Vagina (tissue), 2 donors: ENCODE data around the gene ZMIZ1. TPM values are rescaled to one million over a fixed set of nuclear protein-coding genes. Genes with fewer than 3 reads are reported as not detected.
A peak's percentile ranks its signal among the peaks of the same experiment; 100 is the strongest.

Experiments
- DNase-seq, 2 donors: peaks; one replicate each; pipeline ENCODE4 v3.0.0-alpha.2; 2017; ENCODE audit errors: extremely low spot score in 2 of 2
- H3K27ac ChIP-seq: fragments of 200-600 bp; sonication (generic); one replicate; pipeline ENCODE4 v1.5.1; 2019
- H3K27me3 ChIP-seq: fragments of 200-600 bp; sonication (generic); one replicate; pipeline ENCODE4 v1.5.1; 2019
- H3K36me3 ChIP-seq, 2 donors: fragments of 200-600 bp; sonication (generic); one replicate each; pipeline ENCODE4 v1.5.1; 2017 to 2019
- H3K4me1 ChIP-seq: fragments of 200-600 bp; sonication (generic); one replicate; pipeline ENCODE4 v1.5.1; 2019
- H3K4me3 ChIP-seq, 2 donors: fragments of 200-600 bp; sonication (generic); 1 replicate in 1 of 2; 2 replicates in 1 of 2; pipeline ENCODE4 v1.5.1; 2016 to 2019
- H3K9me3 ChIP-seq: fragments of 200-600 bp; sonication (generic); one replicate; pipeline ENCODE4 v1.5.1; 2019
- CTCF ChIP-seq, 3 experiments: fragments of 450-650 bp in 2 of 3; fragments of 200-600 bp in 1 of 3; sonication (generic) in 1 of 3; IDR thresholded peaks; one replicate each; pipeline ENCODE4 v1.5.1; 2017 to 2019; ENCODE audit warnings: antibody characterized with exemption in 3 of 3, mild to moderate bottlenecking in 2 of 3, moderate library complexity in 2 of 3
- POLR2A ChIP-seq, 2 donors: fragments of 450-650 bp; IDR thresholded peaks; one replicate each; pipeline ENCODE4 v1.6.1; 2017; ENCODE audit warnings: antibody characterized with exemption in 2 of 2, mild to moderate bottlenecking in 2 of 2, moderate library complexity in 2 of 2
- POLR2AphosphoS5 ChIP-seq, 2 donors: sonication (generic); formaldehyde crosslinking; IDR thresholded peaks; one replicate each; pipeline ENCODE4 v1.9.0; 2017; ENCODE audit warnings: antibody characterized with exemption in 2 of 2, mild to moderate bottlenecking in 2 of 2, low read depth in 1 of 2; ENCODE audit not compliant: insufficient read depth in 1 of 2
- intact Hi-C: fragments of 100-400 bp; cut with DNase I; formaldehyde crosslinking; loops from one replicate; pipeline ENCODE4 v1.15.1; 2023
- total RNA-seq: library from RNA; depleted of rRNA; stranded (reverse); fragments of >200 nt; gene quantifications from one replicate; pipeline ENCODE4 v1.2.3, GENCODE V29; 2016

Gene ZMIZ1
- total RNA-seq, 1 donor from 2014 or later, result 61.4 TPM

DNA sequence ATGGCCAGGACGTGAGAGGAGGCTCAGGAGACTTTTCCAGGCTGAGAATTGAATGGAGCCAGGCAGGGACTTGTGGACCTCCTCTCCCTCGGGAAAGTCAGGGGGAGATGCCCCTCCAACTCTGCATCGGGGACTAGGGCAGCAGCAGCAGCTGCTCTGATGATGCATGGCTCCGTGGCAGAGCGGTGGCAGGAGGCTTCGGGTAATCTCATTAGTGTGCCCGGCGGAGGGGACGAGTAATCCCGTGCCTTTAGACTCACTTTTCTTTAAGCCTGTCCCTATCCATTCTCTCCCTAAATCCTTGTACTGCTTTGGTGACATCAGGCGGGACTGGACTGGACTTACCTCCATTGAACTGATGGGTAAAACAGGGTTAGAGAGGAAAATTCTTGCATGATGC is 75.1 kb downstream of the ZMIZ1 start:
- Histone ChIP-seq H3K36me3 (peaks cover 0 to 15% of the 10 kb centered on the region in 2 donors), H3K4me1 (peaks cover 97% of the 10 kb centered on the region), H3K27ac (peak overlapping the region; percentile 88), H3K4me3 (no peak overlapping the region), H3K9me3 (no peaks in the 10 kb centered on the region), H3K27me3 (no peaks in the 10 kb centered on the region)
- intact Hi-C loops, result loop anchor here (5.0 kb wide), 1 partner anchor 72 kb away; no protein-coding TSS in a partner anchor
- no peak for DNase-seq
- TF ChIP-seq POLR2A (IDR thresholded peaks at IDR 0.05) (no peak), POLR2AphosphoS5 (IDR thresholded peaks at IDR 0.05; ENCODE audit: insufficient read depth in 1 of 2, low read depth in 1 of 2) (no peak), CTCF (IDR thresholded peaks at IDR 0.05) (no peak)

GRCh38 chr10:79144351-79145173 is 75.8 kb downstream of the ZMIZ1 start:
- Histone ChIP-seq H3K4me1 (peaks cover 97% of the 10 kb centered on the region), H3K9me3 (no peaks in the 10 kb centered on the region), H3K4me3 (no peak overlapping the region), H3K27ac (peak overlapping the region; percentile 88), H3K36me3 (peaks cover 0 to 15% of the 10 kb centered on the region in 2 donors), H3K27me3 (no peaks in the 10 kb centered on the region)
- intact Hi-C loops, result loop anchor here (5.0 kb wide), 2 partner anchors 62 to 72 kb away; no protein-coding TSS in a partner anchor
- no peak for DNase-seq
- no peak for TF ChIP-seq POLR2A (IDR thresholded peaks at IDR 0.05)
- TF ChIP-seq CTCF (IDR thresholded peaks at IDR 0.05), result no peak
- no peak for TF ChIP-seq POLR2AphosphoS5 (IDR thresholded peaks at IDR 0.05; ENCODE audit: insufficient read depth in 1 of 2, low read depth in 1 of 2)

DNA sequence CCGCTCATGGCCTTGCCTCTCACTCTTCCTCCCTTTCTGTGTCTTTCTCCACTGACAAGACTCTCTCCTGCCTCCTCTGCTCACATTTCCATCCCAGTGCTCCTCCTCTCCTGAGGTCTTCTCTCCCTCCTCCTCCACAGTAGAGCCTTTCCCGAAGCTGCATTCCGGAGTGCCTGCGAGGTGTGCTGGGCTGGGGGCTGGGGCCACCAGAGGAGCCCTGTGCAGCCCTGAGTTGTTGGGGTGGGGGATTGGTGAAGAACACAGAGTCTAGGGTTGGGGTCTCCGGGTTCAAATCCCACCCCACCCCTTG is 76.4 kb downstream of the ZMIZ1 start:
- Histone ChIP-seq H3K4me1 (peaks cover 97% of the 10 kb centered on the region), H3K4me3 (no peak overlapping the region), H3K27me3 (no peaks in the 10 kb centered on the region), H3K36me3 (peaks cover 0 to 14% of the 10 kb centered on the region in 2 donors), H3K9me3 (no peaks in the 10 kb centered on the region), H3K27ac (peak overlapping the region; percentile 88)
- TF ChIP-seq POLR2A (IDR thresholded peaks at IDR 0.05) (no peak), CTCF (IDR thresholded peaks at IDR 0.05) (no peak), POLR2AphosphoS5 (IDR thresholded peaks at IDR 0.05; ENCODE audit: insufficient read depth in 1 of 2, low read depth in 1 of 2) (no peak)
- intact Hi-C loops, result loop anchor here (5.0 kb wide), 1 partner anchor 63 kb away; no protein-coding TSS in a partner anchor
- no peak for DNase-seq

GRCh38 chr10:79145517-79146470 is 77.0 kb downstream of the ZMIZ1 start:
- TF ChIP-seq POLR2A (IDR thresholded peaks at IDR 0.05) (no peak), POLR2AphosphoS5 (IDR thresholded peaks at IDR 0.05; ENCODE audit: insufficient read depth in 1 of 2, low read depth in 1 of 2) (no peak), CTCF (IDR thresholded peaks at IDR 0.05) (no peak)
- Histone ChIP-seq H3K9me3 (no peaks in the 10 kb centered on the region), H3K27me3 (no peaks in the 10 kb centered on the region), H3K36me3 (peaks cover 0 to 7% of the 10 kb centered on the region in 2 donors), H3K27ac (peak overlapping the region; percentile 88), H3K4me3 (no peak overlapping the region), H3K4me1 (peaks cover 97% of the 10 kb centered on the region)
- intact Hi-C loops, result loop anchor here (5.0 kb wide), 1 partner anchor 63 kb away; no protein-coding TSS in a partner anchor
- DNase-seq, result no peak
